ENCODE results near the gene SEC23IP.
A peak's percentile ranks its signal among the peaks of the same experiment; 100 is the strongest.
"Not testable (repeated sequence)": the region's sequence is repeated elsewhere in the genome, so short reads cannot be mapped to it uniquely, and the experiment has no call there.

SEC23IP gene

GRCh38 chr10:119892188-119893065, at the start of gene SEC23IP:
Gene SEC23IP, plus strand, starts transcription at chr10:119892730. Its CDS starts 53 bp downstream, at chr10:119892783.
- intact Hi-C loops (cut with DNase I): loop anchor here (1.0 to 2.0 kb wide), 2 partner anchors 19 to 296 kb away; partner anchors contain the start of gene TIAL1
- DNase-seq: peak; percentile 98 to 100 (median 99)

- no peak for DNase-seq
- intact Hi-C loops (cut with DNase I): no loop called here
Measured at GRCh38 chr10:119845656-119846055, 46.9 kb upstream of the SEC23IP start.

- intact Hi-C loops (cut with DNase I): no loop called here
- no peak for DNase-seq
Measured at GRCh38 chr10:119849031-119849789, 43.3 kb upstream of the SEC23IP start.

- intact Hi-C loops (cut with DNase I): no loop called here
- DNase-seq: no peak
Measured at GRCh38 chr10:119849944-119850343, 42.6 kb upstream of the SEC23IP start.

GRCh38 chr10:119852277-119852676, 40.3 kb upstream of the SEC23IP start:
- no peak for DNase-seq
- intact Hi-C loops (cut with DNase I): no loop called here

- intact Hi-C loops (cut with DNase I): no loop called here
- no peak for DNase-seq
Measured at GRCh38 chr10:119852822-119853221, 39.7 kb upstream of the SEC23IP start.

- no peak for DNase-seq
- intact Hi-C loops (cut with DNase I): no loop called here
Measured at GRCh38 chr10:119853574-119853973, 39.0 kb upstream of the SEC23IP start.

- DNase-seq: no peak
Measured at GRCh38 chr10:119858063-119858462, 34.5 kb upstream of the SEC23IP start.

GRCh38 chr10:119859420-119860258, 32.9 kb upstream of the SEC23IP start:
- intact Hi-C loops (cut with DNase I): loop anchor here (1.0 to 5.0 kb wide), 3 partner anchors 109 to 252 kb away; no protein-coding TSS in a partner anchor
- no peak for DNase-seq

More at GRCh38 chr10:119858063-119858462, 34.5 kb upstream of the SEC23IP start:
- intact Hi-C loops (cut with DNase I): loop anchor here (2.0 to 5.0 kb wide), 2 partner anchors 107 to 251 kb away; no protein-coding TSS in a partner anchor

- intact Hi-C loops (cut with DNase I): no loop called here
- no peak for DNase-seq
Measured at GRCh38 chr10:119860866-119861607, 31.5 kb upstream of the SEC23IP start.

- DNase-seq: no peak
- intact Hi-C loops (cut with DNase I): no loop called here
Measured at GRCh38 chr10:119862524-119862923, 30.0 kb upstream of the SEC23IP start.

- intact Hi-C loops (cut with DNase I): no loop called here
- no peak for DNase-seq
Measured at GRCh38 chr10:119863951-119864565, 28.5 kb upstream of the SEC23IP start.

GRCh38 chr10:119865699-119866240, 26.8 kb upstream of the SEC23IP start:
- intact Hi-C loops (cut with DNase I): no loop called here
- no peak for DNase-seq

GRCh38 chr10:119867317-119867716, 25.2 kb upstream of the SEC23IP start:
- peak in 4 of 10 donors; percentile 12 to 71 (median 26) for DNase-seq

GRCh38 chr10:119869398-119869797, 23.1 kb upstream of the SEC23IP start:
- intact Hi-C loops (cut with DNase I); DNase-seq: not testable (repeated sequence)

More at GRCh38 chr10:119867317-119867716, 25.2 kb upstream of the SEC23IP start:
- intact Hi-C loops (cut with DNase I): no loop called here

GRCh38 chr10:119871881-119872609, 20.5 kb upstream of the SEC23IP start:
- intact Hi-C loops (cut with DNase I): loop anchor here (1.0 to 5.0 kb wide), 2 partner anchors 145 to 276 kb away; partner anchors contain the start of genes INPP5F and TIAL1
- DNase-seq: peak in 8 of 10 donors; percentile 20 to 90 (median 32)

GRCh38 chr10:119872610-119872859, 20.0 kb upstream of the SEC23IP start, which contains the start of gene MCMBP:
Gene MCMBP, minus strand, starts transcription at chr10:119872843. Its CDS starts 259 bp downstream, at chr10:119872584.
- intact Hi-C loops (cut with DNase I): loop anchor here (1.0 to 5.0 kb wide), 2 partner anchors 145 to 276 kb away; partner anchors contain the start of genes INPP5F and TIAL1
- DNase-seq: no peak

All from posterior cingulate gyrus (tissue), 11 donors.